Mesodermal cell (in vitro differentiated cells): ENCODE results near the gene NPHP1.

Experiments used
- H3K27ac ChIP-seq: 2 replicates; pipeline ENCODE4 v1.7.0; 2013; ENCODE audit warnings: mild to moderate bottlenecking, low read depth, low read length, moderate library complexity; ENCODE audit not compliant: severe bottlenecking
- H3K36me3 ChIP-seq: 2 replicates; pipeline ENCODE4 v1.7.1; 2013; ENCODE audit warnings: mild to moderate bottlenecking, low read length, moderate library complexity; ENCODE audit not compliant: control insufficient read depth, insufficient read depth
- H3K4me1 ChIP-seq: one replicate; pipeline ENCODE4 v1.7.1; 2013; ENCODE audit warnings: mild to moderate bottlenecking, low read length; ENCODE audit not compliant: insufficient read depth, control insufficient read depth, poor library complexity, severe bottlenecking
- H3K4me3 ChIP-seq: 2 replicates; pipeline ENCODE4 v1.7.0; 2013; ENCODE audit warnings: low read length, control low read depth, mild to moderate bottlenecking; ENCODE audit not compliant: insufficient read depth, poor library complexity, severe bottlenecking; ENCODE audit errors: extremely low read depth
- H3K9me3 ChIP-seq: 2 replicates; pipeline ENCODE4 v1.7.1; 2013; ENCODE audit warnings: mild to moderate bottlenecking, low read length, moderate library complexity; ENCODE audit not compliant: control insufficient read depth
- WGBS, 2 experiments: methylation state at CpG; one replicate each; pipeline ENCODE4 v1.1.5; 2013; ENCODE audit warnings: missing lambda C conversion rate in 2 of 2; ENCODE audit not compliant: insufficient coverage in 2 of 2; 5-methylcytosine and 5-hydroxymethylcytosine counted together

NPHP1 gene

GRCh38 chr2:110153416-110153815, 51.4 kb downstream of the NPHP1 start:
- H3K4me1 ChIP-seq = peaks cover 4% of the 10 kb centered on the region
- no peaks in the 10 kb centered on the region for H3K36me3 ChIP-seq
- no CpG with 5 or more reads among the region's 2 CpGs for WGBS, 2 experiments
- no peak overlapping the region for H3K4me3 ChIP-seq
- H3K27ac ChIP-seq = no peak overlapping the region
- no peaks in the 10 kb centered on the region for H3K9me3 ChIP-seq

DNA sequence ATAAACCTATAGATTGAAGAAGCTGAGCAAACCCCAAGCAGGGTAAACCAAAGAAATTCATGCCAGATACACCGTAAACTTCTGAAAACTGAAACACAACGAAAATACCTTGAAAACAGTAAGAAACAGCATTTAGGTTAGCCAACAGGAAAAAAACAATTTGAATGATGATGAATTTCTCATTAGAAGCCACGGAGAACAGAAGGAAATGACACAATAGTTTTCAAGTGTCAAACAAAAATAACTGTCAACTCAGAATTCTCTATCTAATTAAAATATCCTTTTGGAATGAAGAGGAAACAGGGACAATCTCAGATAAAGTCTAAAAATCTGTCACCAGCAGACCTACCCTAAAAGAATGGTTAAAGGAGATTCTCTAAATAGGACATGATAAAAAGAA, 51.9 kb downstream of the NPHP1 start:
- peaks cover 4% of the 10 kb centered on the region for H3K4me1 ChIP-seq
- H3K9me3 ChIP-seq = peaks cover 4% of the 10 kb centered on the region
- 100% methylated on average over 1 of the region's 3 CpGs for WGBS, 2 experiments
- H3K27ac ChIP-seq = no peak overlapping the region
- H3K4me3 ChIP-seq = no peak overlapping the region
- no peaks in the 10 kb centered on the region for H3K36me3 ChIP-seq

- Histone ChIP-seq H3K4me3 (no peak overlapping the region), H3K36me3 (no peaks in the 10 kb centered on the region), H3K4me1 (peaks cover 4% of the 10 kb centered on the region), H3K9me3 (peaks cover 6% of the 10 kb centered on the region), H3K27ac (no peak overlapping the region)
- 100% methylated on average over 2 of the region's 6 CpGs; no CpG with 5 or more reads in 1 of the 2 experiments for WGBS, 2 experiments
Observed at GRCh38 chr2:110149330-110150220, 55.2 kb downstream of the NPHP1 start.

GRCh38 chr2:110146945-110147332, 57.9 kb downstream of the NPHP1 start:
- peaks cover 6% of the 10 kb centered on the region for H3K9me3 ChIP-seq
- no CpG with 5 or more reads among the region's 2 CpGs for WGBS, 2 experiments
- no peak overlapping the region for H3K4me3 ChIP-seq

DNA sequence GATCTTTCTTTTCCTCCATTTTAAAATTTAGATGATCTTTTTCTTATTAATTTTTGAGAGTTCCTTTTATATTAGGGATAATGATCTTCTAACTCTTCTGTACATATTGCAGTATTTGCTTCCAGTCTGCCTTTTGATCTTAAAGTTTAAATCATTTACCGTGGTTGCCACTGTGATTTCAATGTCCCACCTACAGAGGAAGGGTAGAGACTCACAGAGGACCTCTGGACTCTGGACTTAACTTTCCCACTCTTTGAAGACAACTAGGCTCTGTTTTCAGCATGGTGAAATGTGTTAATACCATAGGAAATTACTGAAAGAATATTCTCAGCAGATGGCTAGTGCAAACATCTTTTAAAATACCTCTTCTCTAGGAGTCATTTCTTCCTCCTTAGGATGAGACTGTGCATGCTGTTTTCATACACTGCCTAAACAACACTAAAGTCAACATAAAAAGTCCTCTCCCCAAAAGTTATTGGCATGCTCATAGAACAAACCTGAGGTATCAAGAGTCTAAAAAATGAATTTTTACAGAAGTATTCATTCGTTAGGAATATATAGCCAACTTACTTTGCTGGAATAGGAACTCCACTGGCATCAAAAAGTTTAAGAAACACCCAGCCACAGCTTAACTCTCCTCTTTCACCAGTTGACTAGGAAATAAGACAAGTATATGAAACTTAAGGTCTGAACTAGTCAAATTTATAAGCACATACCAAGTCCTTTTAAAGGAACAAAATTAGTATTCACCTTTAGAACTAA, 58.4 kb downstream of the NPHP1 start:
- WGBS, 2 experiments = 100% methylated on average over 1 of the region's 2 CpGs
- Histone ChIP-seq H3K27ac (no peak overlapping the region), H3K4me3 (no peak overlapping the region), H3K4me1 (peaks cover 4% of the 10 kb centered on the region), H3K36me3 (no peaks in the 10 kb centered on the region), H3K9me3 (peaks cover 6% of the 10 kb centered on the region)

More at GRCh38 chr2:110146945-110147332, 57.9 kb downstream of the NPHP1 start:
- Histone ChIP-seq H3K4me1 (peaks cover 4% of the 10 kb centered on the region), H3K27ac (no peak overlapping the region), H3K36me3 (no peaks in the 10 kb centered on the region)

DNA sequence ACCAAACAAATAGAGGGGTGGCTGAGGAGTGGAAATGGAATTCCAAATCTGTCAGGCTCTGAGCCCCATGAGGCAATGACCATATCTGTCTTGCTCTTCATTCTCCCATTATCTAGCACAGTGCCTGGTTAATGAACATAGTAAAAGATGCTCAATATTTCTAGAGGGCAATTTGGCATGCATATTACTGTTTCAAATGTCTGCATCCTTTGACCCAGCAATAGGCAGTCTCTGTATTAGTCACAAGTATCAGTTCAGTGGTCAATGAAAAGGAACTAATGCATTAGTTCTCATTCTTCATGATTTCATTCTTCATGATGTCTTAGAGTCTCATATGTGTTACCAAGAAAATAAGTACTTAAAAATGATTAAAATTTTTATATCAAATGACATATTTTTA, 60.8 kb downstream of the NPHP1 start:
- peaks cover 6% of the 10 kb centered on the region for H3K9me3 ChIP-seq
- no peak overlapping the region for H3K27ac ChIP-seq
- no peaks in the 10 kb centered on the region for H3K36me3 ChIP-seq
- no peak overlapping the region for H3K4me3 ChIP-seq
- H3K4me1 ChIP-seq = no peaks in the 10 kb centered on the region

DNA sequence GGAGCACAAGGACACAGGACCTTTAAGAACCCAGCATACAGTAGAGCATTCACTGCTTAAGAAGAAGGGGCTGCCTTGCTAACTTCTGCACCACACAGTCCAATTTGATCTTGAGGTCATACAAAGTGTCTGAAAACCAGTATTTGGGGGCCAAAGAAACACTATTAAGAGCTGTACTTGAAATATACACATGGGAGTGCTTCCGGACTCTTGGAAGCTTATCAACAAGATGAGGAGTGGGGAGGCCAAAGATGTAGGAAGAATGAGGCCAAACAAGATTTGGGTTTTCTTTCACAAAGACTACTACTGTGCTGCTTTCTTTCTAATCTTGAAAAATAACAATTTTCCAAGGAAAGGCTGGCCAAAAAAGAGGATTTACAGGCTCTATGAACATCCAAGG, 64.4 kb downstream of the NPHP1 start:
- Histone ChIP-seq H3K4me3 (no peak overlapping the region), H3K36me3 (no peaks in the 10 kb centered on the region), H3K4me1 (no peaks in the 10 kb centered on the region), H3K9me3 (no peaks in the 10 kb centered on the region), H3K27ac (no peak overlapping the region)
- WGBS, 2 experiments = 60 to 100% methylated on average over 1 of the region's 1 CpG

DNA sequence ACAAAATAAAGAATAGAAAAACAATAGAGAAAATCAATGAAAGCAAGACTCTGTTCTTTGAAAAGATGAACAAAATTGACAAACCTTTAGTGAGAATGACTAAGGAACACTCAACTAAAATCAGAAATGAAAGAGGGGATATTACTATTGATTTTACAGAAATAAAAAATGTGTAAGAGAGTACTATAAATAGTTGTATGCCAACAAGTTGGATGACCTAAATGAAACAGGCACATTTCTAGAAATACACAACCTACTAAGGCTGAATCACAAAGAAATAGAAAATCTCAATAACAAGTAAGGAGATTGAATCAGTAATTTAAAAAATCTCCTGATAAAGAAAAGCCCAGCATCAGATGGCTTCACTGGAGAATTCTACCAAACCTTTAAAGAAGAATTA, 70.8 kb downstream of the NPHP1 start:
- H3K9me3 ChIP-seq = peaks cover 6% of the 10 kb centered on the region
- no peak overlapping the region for H3K27ac ChIP-seq
- no peaks in the 10 kb centered on the region for H3K36me3 ChIP-seq
- H3K4me3 ChIP-seq = no peak overlapping the region
- no peaks in the 10 kb centered on the region for H3K4me1 ChIP-seq

DNA sequence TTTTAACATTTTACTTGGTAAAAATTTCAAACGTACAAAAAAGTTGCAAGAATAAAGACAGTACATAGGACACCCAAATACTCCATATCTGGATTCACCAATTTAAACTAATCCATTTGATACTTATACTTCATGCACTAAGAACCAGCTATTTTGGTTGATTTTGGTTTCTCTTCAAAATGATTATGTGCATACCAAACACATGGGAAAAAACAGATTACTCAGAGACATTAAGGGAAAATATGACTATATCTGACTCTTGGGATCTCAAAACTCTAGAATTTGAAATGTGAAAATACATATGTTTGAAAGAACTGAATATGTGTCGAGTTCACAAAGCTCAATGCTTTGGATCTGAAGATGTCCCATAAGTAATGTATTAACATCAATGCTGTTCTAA, 73.6 kb downstream of the NPHP1 start:
- Histone ChIP-seq H3K4me1 (no peaks in the 10 kb centered on the region), H3K4me3 (no peak overlapping the region), H3K27ac (no peak overlapping the region), H3K9me3 (peaks cover 6% of the 10 kb centered on the region), H3K36me3 (no peaks in the 10 kb centered on the region)
- WGBS, 2 experiments = 88% methylated on average over 1 of the region's 2 CpGs; no CpG with 5 or more reads in 1 of the 2 experiments

GRCh38 chr2:110130757-110131156, 74.1 kb downstream of the NPHP1 start:
- Histone ChIP-seq H3K27ac (no peak overlapping the region), H3K4me1 (no peaks in the 10 kb centered on the region), H3K9me3 (peaks cover 6% of the 10 kb centered on the region), H3K36me3 (no peaks in the 10 kb centered on the region), H3K4me3 (no peak overlapping the region)
- WGBS, 2 experiments = no CpG with 5 or more reads among the region's 2 CpGs

- H3K9me3 ChIP-seq = no peaks in the 10 kb centered on the region
- H3K27ac ChIP-seq = no peak overlapping the region
- no peak overlapping the region for H3K4me3 ChIP-seq
- WGBS, 2 experiments = 100% methylated on average over 2 of the region's 2 CpGs; no CpG with 5 or more reads in 1 of the 2 experiments
- H3K36me3 ChIP-seq = no peaks in the 10 kb centered on the region
- H3K4me1 ChIP-seq = no peaks in the 10 kb centered on the region
Observed at GRCh38 chr2:110126906-110127305, 77.9 kb downstream of the NPHP1 start.
